WTC11 (cell line): ENCODE measurements around the gene AFF3. TPM values are rescaled to one million over a fixed set of nuclear protein-coding genes. Genes with fewer than 3 reads are reported as not detected.

ENCODE experiments used
- ATAC-seq: fragments of 200-7000 bp; cut with Tn5 transposase; 2 replicates; pipeline ENCODE4 v1.10.0; 2021; ENCODE audit warnings: mild to moderate bottlenecking, moderate library complexity
- CTCF ChIA-PET: fragments of 300-600 bp; sonication (Branson Sonifier 250); formaldehyde crosslinking; loops from one replicate; lab custom pipeline; 2021; ENCODE audit warnings: antibody characterized with exemption; lab: Charles Lee
- POLR2A ChIA-PET: fragments of 350-600 bp; sonication (Branson Sonifier 250); formaldehyde crosslinking; loops from one replicate; lab custom pipeline; 2021; ENCODE audit warnings: antibody characterized with exemption; lab: Charles Lee
- DNase-seq: peaks from one replicate; pipeline ENCODE4 v3.0.0; 2021; ENCODE audit warnings: low spot score
- H3K27ac Mint-ChIP-seq: 2 replicates; pipeline ENCODE4 v1.8.0; 2021; ENCODE audit warnings: mixed read lengths
- H3K27me3 Mint-ChIP-seq: 2 replicates; pipeline ENCODE4 v1.8.0; 2021; ENCODE audit warnings: low read depth, mild to moderate bottlenecking, moderate library complexity, mixed read lengths
- H3K36me3 Mint-ChIP-seq: 2 replicates; pipeline ENCODE4 v1.8.0; 2021; ENCODE audit warnings: mixed read lengths
- H3K4me1 Mint-ChIP-seq: 2 replicates; pipeline ENCODE4 v1.8.0; 2022; ENCODE audit warnings: mixed read lengths
- H3K4me3 Mint-ChIP-seq: 2 replicates; pipeline ENCODE4 v1.8.0; 2021; ENCODE audit warnings: mild to moderate bottlenecking, moderate library complexity, mixed read lengths
- H3K9me3 Mint-ChIP-seq: 2 replicates; pipeline ENCODE4 v1.8.0; 2021; ENCODE audit warnings: mixed read lengths
- ARID4B ChIP-seq: sonication (generic); formaldehyde crosslinking; IDR thresholded peaks from 2 replicates; pipeline ENCODE4 v1.8.0; 2023; ENCODE audit warnings: missing genetic modification reagents, mild to moderate bottlenecking, borderline replicate concordance
- CBFB ChIP-seq: sonication (generic); formaldehyde crosslinking; IDR thresholded peaks from 2 replicates; pipeline ENCODE4 v1.8.1; 2022; ENCODE audit warnings: mild to moderate bottlenecking, low read depth, missing genetic modification reagents
- CTCF ChIP-seq: fragments of 200-600 bp; IDR thresholded peaks from 2 replicates; pipeline ENCODE4 v1.8.0; 2022; ENCODE audit warnings: antibody characterized with exemption
- EMX1 ChIP-seq: fragments of 250-450 bp; sonication (Bioruptor Pico); IDR thresholded peaks from 2 replicates; pipeline ENCODE4 v1.8.0; 2021; ENCODE audit warnings: mild to moderate bottlenecking
- FOXK1 ChIP-seq: sonication (generic); formaldehyde crosslinking; IDR thresholded peaks from 2 replicates; pipeline ENCODE4 v1.8.0; 2022; ENCODE audit warnings: mild to moderate bottlenecking, moderate library complexity, missing genetic modification reagents
- FOXP1 ChIP-seq: sonication (generic); formaldehyde crosslinking; IDR thresholded peaks from 2 replicates; pipeline ENCODE4 v1.8.0; 2022; ENCODE audit warnings: missing genetic modification reagents, mild to moderate bottlenecking, moderate library complexity, borderline replicate concordance
- GRHL2 ChIP-seq: fragments of 250-450 bp; sonication (Bioruptor Pico); IDR thresholded peaks from 2 replicates; pipeline ENCODE4 v1.8.0; 2022; ENCODE audit warnings: mild to moderate bottlenecking, moderate library complexity; ENCODE audit not compliant: insufficient replicate concordance, severe bottlenecking
- JUN ChIP-seq: sonication (generic); formaldehyde crosslinking; IDR thresholded peaks from 2 replicates; pipeline ENCODE4 v1.8.0; 2023; ENCODE audit warnings: mild to moderate bottlenecking, missing genetic modification reagents
- KAT7 ChIP-seq: sonication (generic); formaldehyde crosslinking; IDR thresholded peaks from 2 replicates; pipeline ENCODE4 v1.8.1; 2023; ENCODE audit warnings: missing genetic modification reagents, mild to moderate bottlenecking, borderline replicate concordance
- NFATC4 ChIP-seq: fragments of 250-450 bp; sonication (Bioruptor Pico); IDR thresholded peaks from 2 replicates; pipeline ENCODE4 v1.9.0; 2021; ENCODE audit warnings: mild to moderate bottlenecking
- NR2C2 ChIP-seq: sonication (generic); formaldehyde crosslinking; IDR thresholded peaks from 2 replicates; pipeline ENCODE4 v1.8.0; 2022; ENCODE audit warnings: mild to moderate bottlenecking, missing genetic modification reagents
- NR3C1 ChIP-seq: sonication (generic); formaldehyde crosslinking; conservative IDR thresholded peaks from 2 replicates; pipeline ENCODE4 v1.8.1; 2023; ENCODE audit warnings: low read depth, mild to moderate bottlenecking, missing genetic modification reagents
- PRDM15 ChIP-seq: sonication (generic); formaldehyde crosslinking; IDR thresholded peaks from 2 replicates; pipeline ENCODE4 v1.8.0; 2022; ENCODE audit warnings: missing genetic modification reagents
- TP53 ChIP-seq: sonication (generic); formaldehyde crosslinking; IDR thresholded peaks from 2 replicates; pipeline ENCODE4 v1.8.1; 2023; ENCODE audit warnings: mild to moderate bottlenecking, missing genetic modification reagents
- USF1 ChIP-seq: sonication (generic); formaldehyde crosslinking; IDR thresholded peaks from 2 replicates; pipeline ENCODE4 v1.8.0; 2022; ENCODE audit warnings: mild to moderate bottlenecking, missing genetic modification reagents
- ZNF232 ChIP-seq: sonication (generic); formaldehyde crosslinking; IDR thresholded peaks from 2 replicates; pipeline ENCODE4 v1.8.0; 2022; ENCODE audit warnings: mild to moderate bottlenecking, missing genetic modification reagents
- ZNF423 ChIP-seq: fragments of 250-450 bp; sonication (Bioruptor Pico); IDR thresholded peaks from 2 replicates; pipeline ENCODE4 v2.1.2; 2022; ENCODE audit warnings: mild to moderate bottlenecking, moderate library complexity
- ZNF671 ChIP-seq: fragments of 250-450 bp; sonication (Bioruptor Pico); IDR thresholded peaks from 2 replicates; pipeline ENCODE4 v1.8.0; 2021; ENCODE audit warnings: mild to moderate bottlenecking
- total RNA-seq: library from RNA; stranded (reverse); gene quantifications from 3 replicates; pipeline ENCODE4 v1.2.3, GENCODE V29; 2021
- TF ChIP-seq, protein P1 (sequence below): sonication (generic); formaldehyde crosslinking; IDR thresholded peaks from 2 replicates; pipeline ENCODE4 v1.8.1; 2023; ENCODE audit warnings: mild to moderate bottlenecking, missing genetic modification reagents, borderline replicate concordance

The AFF3 gene
- total RNA-seq, 1 experiment from 2014 or later = 1.2 TPM

DNA sequence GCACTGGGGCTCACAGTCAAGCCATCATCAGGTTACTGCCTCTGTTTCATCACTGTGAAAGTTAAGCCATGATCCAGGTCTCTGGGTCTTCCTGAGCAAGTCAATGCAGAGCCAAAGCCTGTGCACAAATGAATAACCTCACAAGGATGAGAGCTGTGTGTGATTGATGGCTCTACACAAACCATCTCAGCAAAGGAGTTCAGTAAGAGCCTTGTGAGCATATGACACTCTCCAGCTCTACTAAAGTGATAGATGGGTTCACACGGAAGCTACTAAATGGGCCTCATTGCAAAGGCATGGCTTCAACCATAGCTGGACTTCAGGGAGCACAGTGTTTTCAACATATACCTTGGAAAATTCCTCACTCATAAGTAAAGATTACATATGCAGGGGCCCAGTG is 101.5 kb downstream of the AFF3 start:
- H3K27ac Mint-ChIP-seq = no peak overlapping the region
- TF ChIP-seq GRHL2 (CRISPR knock-in tag) (no peak), CBFB (CRISPR knock-in tag) (no peak), NR3C1 (CRISPR knock-in tag) (no peak), KAT7 (CRISPR knock-in tag) (no peak), ZNF671 (no peak), NFATC4 (CRISPR knock-in tag) (no peak), ZNF423 (CRISPR knock-in tag) (no peak), CTCF (no peak), JUN (CRISPR knock-in tag) (no peak), FOXP1 (CRISPR knock-in tag) (no peak)
- TF ChIP-seq, protein P1, sequence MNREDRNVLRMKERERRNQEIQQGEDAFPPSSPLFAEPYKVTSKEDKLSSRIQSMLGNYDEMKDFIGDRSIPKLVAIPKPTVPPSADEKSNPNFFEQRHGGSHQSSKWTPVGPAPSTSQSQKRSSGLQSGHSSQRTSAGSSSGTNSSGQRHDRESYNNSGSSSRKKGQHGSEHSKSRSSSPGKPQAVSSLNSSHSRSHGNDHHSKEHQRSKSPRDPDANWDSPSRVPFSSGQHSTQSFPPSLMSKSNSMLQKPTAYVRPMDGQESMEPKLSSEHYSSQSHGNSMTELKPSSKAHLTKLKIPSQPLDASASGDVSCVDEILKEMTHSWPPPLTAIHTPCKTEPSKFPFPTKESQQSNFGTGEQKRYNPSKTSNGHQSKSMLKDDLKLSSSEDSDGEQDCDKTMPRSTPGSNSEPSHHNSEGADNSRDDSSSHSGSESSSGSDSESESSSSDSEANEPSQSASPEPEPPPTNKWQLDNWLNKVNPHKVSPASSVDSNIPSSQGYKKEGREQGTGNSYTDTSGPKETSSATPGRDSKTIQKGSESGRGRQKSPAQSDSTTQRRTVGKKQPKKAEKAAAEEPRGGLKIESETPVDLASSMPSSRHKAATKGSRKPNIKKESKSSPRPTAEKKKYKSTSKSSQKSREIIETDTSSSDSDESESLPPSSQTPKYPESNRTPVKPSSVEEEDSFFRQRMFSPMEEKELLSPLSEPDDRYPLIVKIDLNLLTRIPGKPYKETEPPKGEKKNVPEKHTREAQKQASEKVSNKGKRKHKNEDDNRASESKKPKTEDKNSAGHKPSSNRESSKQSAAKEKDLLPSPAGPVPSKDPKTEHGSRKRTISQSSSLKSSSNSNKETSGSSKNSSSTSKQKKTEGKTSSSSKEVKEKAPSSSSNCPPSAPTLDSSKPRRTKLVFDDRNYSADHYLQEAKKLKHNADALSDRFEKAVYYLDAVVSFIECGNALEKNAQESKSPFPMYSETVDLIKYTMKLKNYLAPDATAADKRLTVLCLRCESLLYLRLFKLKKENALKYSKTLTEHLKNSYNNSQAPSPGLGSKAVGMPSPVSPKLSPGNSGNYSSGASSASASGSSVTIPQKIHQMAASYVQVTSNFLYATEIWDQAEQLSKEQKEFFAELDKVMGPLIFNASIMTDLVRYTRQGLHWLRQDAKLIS = no peak
- no peak overlapping the region for H3K4me3 Mint-ChIP-seq
- ATAC-seq = no peak
- no peak for DNase-seq
- H3K27me3 Mint-ChIP-seq = no peaks in the 10 kb centered on the region
- peaks cover 11% of the 10 kb centered on the region for H3K4me1 Mint-ChIP-seq
- H3K9me3 Mint-ChIP-seq = no peaks in the 10 kb centered on the region
- CTCF ChIA-PET = interaction anchor here (1.1 to 2.2 kb wide), 2 partner anchors 173 to 220 kb away, joined by 3 to 6 read pairs; no protein-coding TSS in a partner anchor
- POLR2A ChIA-PET = no interaction called here
- H3K36me3 Mint-ChIP-seq = no peaks in the 10 kb centered on the region

DNA sequence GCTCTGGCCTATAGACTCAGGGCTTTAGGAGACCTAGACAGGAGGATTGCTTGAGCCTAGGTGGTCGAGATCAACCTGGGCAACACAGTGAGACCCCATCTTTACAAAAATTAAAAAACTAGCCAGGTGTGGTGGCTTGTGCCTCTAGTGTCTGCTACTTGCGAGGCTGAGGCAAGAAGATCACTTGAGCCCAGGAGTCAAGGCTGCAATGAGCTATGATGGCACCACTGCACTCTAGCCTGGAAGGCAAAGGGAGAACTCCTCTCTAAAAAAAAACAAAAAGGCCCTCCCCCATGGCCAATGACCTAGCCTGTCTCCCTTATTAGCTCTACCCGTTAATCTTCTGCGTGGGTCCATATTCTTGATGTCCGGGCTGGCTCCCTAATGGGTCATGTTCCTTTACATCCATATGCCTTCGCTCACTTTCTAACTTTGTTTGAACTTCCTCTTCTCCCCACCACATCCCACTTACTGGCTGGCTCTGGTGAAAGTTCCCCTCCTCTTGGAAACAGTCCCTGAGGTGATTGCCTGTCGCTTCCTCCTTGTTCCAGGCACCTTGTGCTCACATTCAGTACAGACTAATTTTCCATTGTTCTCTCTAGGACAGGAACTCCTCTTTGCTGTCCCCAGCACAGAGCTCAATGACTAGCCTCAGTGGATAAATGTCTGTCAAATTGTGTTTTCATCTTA is 103.0 kb downstream of the AFF3 start:
- H3K27ac Mint-ChIP-seq = no peak overlapping the region
- no peak for DNase-seq
- ChIA-PET CTCF (interaction anchor here (0.6 to 1.7 kb wide), 2 partner anchors 223 to 480 kb away, joined by 3 to 4 read pairs; no protein-coding TSS in a partner anchor), POLR2A (interaction anchor here (0.6 kb wide), 1 partner anchor 11 kb away, joined by 3 read pairs; no protein-coding TSS in a partner anchor)
- no peaks in the 10 kb centered on the region for H3K36me3 Mint-ChIP-seq
- no peaks in the 10 kb centered on the region for H3K27me3 Mint-ChIP-seq
- TF ChIP-seq NR2C2 (CRISPR knock-in tag) = no peak
- TF ChIP-seq FOXK1 (CRISPR knock-in tag) = no peak
- TF ChIP-seq ARID4B (CRISPR knock-in tag) = no peak
- no peak for TF ChIP-seq EMX1 (CRISPR knock-in tag)
- no peak for TF ChIP-seq PRDM15 (CRISPR knock-in tag)
- no peak for TF ChIP-seq TP53 (CRISPR knock-in tag)
- no peak for TF ChIP-seq KAT7 (CRISPR knock-in tag)
- no peak for TF ChIP-seq ZNF232 (CRISPR knock-in tag)
- TF ChIP-seq USF1 = no peak
- peaks cover 16% of the 10 kb centered on the region for H3K4me1 Mint-ChIP-seq
- ATAC-seq = no peak
- no peak overlapping the region for H3K4me3 Mint-ChIP-seq
- no peaks in the 10 kb centered on the region for H3K9me3 Mint-ChIP-seq
